ENCODE measurements around the gene STARD13.

DNA sequence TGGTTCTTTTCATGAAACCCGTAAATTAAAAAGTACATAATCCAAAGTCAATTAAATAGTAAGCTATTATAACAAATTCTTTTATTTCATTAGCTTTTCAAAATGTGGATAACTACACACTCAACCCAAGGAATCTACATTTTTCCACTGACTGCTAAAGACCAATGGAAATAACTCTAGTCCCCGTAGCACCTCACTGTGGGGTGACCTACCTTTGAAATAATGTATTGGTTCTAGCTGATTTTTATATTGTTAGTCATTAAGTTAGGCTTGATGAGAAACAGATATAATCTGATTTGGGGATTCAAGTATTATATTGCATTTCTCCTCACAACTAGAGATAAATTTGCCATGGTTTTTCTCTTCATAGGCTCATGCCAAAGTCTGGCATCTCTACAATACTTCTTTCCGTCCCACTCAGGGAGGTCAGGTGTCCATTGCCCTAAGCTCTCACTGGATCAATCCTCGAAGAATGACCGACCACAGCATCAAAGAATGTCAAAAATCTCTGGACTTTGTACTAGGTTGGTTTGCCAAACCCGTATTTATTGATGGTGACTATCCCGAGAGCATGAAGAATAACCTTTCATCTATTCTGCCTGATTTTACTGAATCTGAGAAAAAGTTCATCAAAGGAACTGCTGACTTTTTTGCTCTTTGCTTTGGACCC, 232.0 kb downstream of the STARD13 start:
- TF ChIP-seq CTCF (IDR thresholded peaks at IDR 0.05; ENCODE audit: insufficient read depth, low read length) (no peak), POLR2AphosphoS5 (IDR thresholded peaks at IDR 0.05; ENCODE audit: low read depth) (no peak), SPI1 (IDR thresholded peaks at IDR 0.05; ENCODE audit: borderline replicate concordance, low read depth) (no peak), GABPA (IDR thresholded peaks at IDR 0.05; ENCODE audit: low read depth) (no peak)
- TF ChIP-seq, protein P1, sequence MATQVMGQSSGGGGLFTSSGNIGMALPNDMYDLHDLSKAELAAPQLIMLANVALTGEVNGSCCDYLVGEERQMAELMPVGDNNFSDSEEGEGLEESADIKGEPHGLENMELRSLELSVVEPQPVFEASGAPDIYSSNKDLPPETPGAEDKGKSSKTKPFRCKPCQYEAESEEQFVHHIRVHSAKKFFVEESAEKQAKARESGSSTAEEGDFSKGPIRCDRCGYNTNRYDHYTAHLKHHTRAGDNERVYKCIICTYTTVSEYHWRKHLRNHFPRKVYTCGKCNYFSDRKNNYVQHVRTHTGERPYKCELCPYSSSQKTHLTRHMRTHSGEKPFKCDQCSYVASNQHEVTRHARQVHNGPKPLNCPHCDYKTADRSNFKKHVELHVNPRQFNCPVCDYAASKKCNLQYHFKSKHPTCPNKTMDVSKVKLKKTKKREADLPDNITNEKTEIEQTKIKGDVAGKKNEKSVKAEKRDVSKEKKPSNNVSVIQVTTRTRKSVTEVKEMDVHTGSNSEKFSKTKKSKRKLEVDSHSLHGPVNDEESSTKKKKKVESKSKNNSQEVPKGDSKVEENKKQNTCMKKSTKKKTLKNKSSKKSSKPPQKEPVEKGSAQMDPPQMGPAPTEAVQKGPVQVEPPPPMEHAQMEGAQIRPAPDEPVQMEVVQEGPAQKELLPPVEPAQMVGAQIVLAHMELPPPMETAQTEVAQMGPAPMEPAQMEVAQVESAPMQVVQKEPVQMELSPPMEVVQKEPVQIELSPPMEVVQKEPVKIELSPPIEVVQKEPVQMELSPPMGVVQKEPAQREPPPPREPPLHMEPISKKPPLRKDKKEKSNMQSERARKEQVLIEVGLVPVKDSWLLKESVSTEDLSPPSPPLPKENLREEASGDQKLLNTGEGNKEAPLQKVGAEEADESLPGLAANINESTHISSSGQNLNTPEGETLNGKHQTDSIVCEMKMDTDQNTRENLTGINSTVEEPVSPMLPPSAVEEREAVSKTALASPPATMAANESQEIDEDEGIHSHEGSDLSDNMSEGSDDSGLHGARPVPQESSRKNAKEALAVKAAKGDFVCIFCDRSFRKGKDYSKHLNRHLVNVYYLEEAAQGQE (IDR thresholded peaks at IDR 0.05; ENCODE audit: insufficient replicate concordance, low read depth) = no peak
